Ecto neural progenitor cell (in vitro differentiated cells): ENCODE results near the gene CELA2A.
A peak's percentile ranks its signal among the peaks of the same experiment; 100 is the strongest.
"Not testable (repeated sequence)": the region's sequence is repeated elsewhere in the genome, so short reads cannot be mapped to it uniquely, and the experiment has no call there.

ENCODE experiments used
- DNase-seq: peaks from one replicate; pipeline ENCODE4 v3.0.0-alpha.2; 2018; ENCODE audit warnings: low spot score

The CELA2A gene

DNA sequence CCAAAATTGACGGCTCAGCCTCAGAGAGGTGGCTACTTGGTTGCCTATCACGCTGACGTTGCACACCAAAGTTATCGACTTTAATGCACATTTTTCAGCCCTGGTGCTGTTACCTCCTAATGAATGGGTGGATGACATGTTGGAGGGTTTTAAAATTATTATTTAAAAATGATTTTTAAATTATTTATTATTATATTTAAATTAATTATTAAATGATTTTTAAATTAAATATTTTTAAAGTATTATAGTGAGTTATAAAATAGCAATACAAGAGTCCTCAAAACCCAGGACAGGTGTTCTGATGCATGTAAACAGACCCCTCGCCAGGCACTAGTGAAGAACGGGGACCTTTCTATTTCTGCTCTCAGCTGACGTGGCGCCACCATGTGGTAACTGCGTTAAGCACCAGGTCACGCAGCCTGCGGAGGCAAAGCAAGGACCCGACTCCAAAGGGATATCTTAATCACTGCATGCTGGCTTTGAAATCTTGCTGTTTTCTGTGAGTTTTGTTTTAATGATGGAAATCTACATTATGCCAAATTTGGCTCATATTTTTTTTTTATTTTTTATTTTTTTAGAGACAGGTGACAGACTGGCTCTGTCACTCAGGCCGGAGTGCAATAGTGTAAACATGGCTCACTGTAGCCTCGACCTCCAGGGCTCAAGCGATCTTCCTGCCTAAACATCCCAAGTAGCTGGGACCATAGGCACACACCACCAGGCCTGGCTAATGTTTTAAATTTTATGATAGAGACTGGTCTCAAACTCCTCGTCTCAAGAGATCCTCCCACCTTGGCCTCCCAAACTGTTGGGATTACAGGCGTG is 44.9 kb downstream of the CELA2A start:
- peak; percentile 74 for DNase-seq

- no peak for DNase-seq
These were observed 47.9 kb downstream of the CELA2A start for GRCh38 chr1:15504436-15504835.

DNA sequence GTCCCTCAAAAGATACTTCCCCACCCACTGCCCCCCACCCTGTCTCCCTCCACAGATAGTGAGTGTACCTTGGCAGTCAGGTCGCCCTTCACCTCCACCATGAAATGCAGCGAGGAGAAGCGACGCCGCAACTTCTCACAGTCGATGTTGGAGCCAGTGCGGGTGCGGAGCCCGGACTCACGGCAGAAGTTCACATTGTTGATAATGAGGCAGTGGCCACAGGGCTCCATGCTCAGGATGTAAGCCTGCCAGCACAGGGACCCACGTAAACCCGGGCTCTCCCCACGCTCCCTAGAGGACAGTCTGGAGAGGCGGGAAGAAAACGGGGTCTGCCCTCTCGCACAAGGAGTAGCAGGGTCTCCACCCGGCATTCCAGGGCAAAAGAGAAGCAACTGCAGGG is 50.3 kb downstream of the CELA2A start:
- no peak for DNase-seq

- DNase-seq = no peak
These were observed 50.7 kb downstream of the CELA2A start for GRCh38 chr1:15507278-15507677.

DNA sequence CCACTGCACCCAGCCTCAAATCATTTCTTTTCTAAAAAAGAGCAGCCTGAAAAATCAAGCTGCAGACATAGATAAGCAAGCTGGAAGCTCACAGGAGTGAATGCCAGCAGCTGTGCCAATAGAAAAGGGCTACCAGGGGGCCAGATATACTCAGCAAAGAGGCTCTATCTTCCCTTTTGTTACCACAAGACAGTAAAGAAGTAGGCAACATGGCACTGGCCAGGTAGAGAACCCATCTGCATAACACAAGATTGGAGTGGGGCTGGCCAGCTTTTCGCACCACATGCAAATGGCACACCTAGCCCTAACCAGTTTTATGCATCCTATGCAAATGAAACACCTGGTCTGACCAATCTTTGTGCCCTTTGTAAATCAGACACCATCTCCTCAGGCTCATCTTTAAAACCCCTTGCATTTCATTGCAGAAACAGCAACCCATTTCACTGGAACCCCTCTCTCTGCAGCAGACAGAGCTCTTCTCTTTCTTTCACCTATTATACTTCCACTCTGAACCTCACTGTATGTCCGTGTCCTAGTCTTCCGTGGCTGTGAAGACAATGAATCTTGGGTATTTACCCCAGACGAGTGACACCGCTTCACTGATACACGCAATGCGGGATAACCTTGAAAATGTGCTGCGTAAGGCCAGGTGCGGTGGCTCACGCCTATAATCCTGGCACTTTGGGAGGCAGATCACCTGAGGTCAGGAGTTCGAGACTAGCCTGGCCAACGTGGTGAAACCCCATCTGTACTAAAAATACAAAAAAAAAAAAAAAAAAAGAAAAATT is 52.4 kb downstream of the CELA2A start:
- DNase-seq = no peak

- DNase-seq = no peak
These were observed 53.1 kb downstream of the CELA2A start for GRCh38 chr1:15509586-15509985.

DNA sequence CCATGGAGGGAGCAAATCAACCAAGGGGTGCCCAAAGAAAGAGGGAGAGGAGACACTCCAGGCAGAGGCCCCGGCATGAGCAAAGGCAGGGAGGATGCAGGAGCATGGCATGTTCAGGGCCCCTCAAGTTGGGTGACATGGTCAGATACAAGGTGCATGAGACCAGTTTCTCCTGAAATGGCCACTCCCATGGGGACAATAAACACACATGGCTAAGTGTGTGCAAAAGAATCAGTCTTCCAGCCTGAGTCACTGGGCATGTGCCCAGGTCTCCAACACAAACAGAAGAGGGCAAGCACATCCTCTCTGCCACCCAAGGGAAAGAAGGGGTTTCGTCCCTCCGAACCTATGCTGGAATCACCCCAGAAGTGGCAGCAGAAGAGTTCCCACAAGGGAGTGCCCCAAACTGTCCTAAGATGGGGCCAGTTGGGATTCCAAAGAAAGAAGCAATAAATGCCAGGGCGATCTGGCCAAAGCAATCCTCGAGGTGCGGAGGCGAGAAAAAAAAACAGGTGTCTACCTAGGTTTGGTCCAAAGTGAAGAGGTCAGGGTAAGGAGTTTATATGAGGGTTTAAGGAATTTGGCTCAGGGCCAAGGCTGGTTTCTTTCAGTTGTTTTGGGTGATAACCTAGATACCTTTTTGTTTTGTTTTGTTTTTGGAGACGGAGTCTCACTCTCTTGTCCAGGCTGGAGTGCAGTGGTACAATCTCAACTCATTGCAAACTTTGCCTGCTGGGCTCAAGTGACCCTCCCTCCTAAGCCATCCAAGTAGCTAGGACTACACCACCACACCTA is 54.3 kb downstream of the CELA2A start:
- no peak for DNase-seq

GRCh38 chr1:15513192-15513591 is 56.7 kb downstream of the CELA2A start:
- no peak for DNase-seq

GRCh38 chr1:15513919-15514318 is 57.4 kb downstream of the CELA2A start:
- DNase-seq = no peak

DNA sequence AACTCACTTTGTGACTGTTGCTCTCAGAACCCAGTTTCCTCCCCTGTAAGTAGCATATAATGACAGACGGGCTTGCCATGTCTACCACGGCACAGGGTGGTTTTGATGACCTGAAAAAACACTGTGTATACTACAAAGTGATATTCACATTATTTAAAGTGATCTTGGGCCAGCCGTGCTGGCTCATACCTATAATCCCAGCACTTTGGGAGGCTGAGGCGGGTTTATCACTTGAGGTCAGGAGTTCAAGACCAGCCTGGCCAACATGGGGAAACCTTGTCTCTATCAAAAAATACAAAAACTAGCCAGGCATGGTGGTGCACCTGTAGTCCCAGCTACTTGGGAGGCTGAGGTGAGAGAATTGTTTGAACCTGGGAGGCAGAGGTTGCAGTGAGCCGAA is 58.0 kb downstream of the CELA2A start:
- not testable (repeated sequence) for DNase-seq

GRCh38 chr1:15515022-15515663 is 58.6 kb downstream of the CELA2A start:
- no peak for DNase-seq

- no peak for DNase-seq
These were observed 63.1 kb downstream of the CELA2A start for GRCh38 chr1:15519625-15520024.

DNA sequence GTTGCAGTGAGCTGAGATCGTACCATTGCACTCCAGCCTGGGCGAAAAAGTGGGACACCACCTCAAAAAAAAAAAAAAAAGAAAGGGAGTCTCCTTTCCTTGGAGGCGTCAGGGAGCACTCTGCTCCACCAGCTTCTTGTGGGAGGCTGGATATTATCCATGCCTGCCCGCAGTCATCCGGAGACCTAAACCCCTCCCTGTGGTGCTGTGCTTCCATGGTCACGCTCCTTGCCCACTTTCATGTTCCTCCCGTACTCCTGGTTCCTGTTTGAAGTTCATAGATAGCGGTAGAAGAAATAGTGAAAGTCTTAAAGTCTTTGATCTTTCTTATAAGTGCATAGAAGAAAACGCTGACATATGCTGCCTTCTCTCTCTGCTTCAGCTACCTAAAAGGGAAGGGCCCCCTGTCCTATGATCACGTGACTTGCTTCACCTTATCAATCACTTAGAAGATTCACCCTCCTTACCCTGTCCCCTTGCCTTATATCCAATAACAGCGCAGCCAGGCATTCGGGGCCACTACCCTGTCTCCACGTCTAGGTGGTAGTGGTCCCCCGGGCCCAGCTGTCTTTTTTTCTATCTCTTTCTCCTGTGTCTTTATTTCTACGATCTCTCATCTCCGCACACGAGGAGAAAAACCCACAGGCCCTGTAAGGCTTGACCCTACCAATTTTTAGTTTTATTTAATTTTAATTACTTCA is 64.8 kb downstream of the CELA2A start:
- not testable (repeated sequence) for DNase-seq
